Spleen (tissue), 11 donors: Measurements from ENCODE around the gene APH1A. TPM values are rescaled to one million over a fixed set of nuclear protein-coding genes. Genes with fewer than 3 reads are reported as not detected.
"Not testable (repeated sequence)": the region's sequence is repeated elsewhere in the genome, so short reads cannot be mapped to it uniquely, and the experiment has no call there.

Experiments used
- DNase-seq: peaks from one replicate; pipeline ENCODE4 v3.0.0-alpha.2; 2020
- H3K27ac ChIP-seq, 8 donors: fragments of 200-600 bp; sonication (generic) in 7 of 8; 1 replicate in 4 of 8; 2 replicates in 4 of 8; pipeline versions ENCODE4 v1.5.0 to v1.8.0; 2016 to 2021; ENCODE audit warnings: inconsistent platforms in 4 of 8, mild to moderate bottlenecking in 4 of 8, moderate library complexity in 1 of 8
- H3K27me3 ChIP-seq, 7 donors: fragments of 200-600 bp; sonication (generic) in 6 of 7; replicated peaks in 1 of 7; 1 replicate in 4 of 7; 2 replicates in 3 of 7; pipeline versions ENCODE4 v1.5.0 to v1.8.0; 2016 to 2021; ENCODE audit warnings: inconsistent platforms in 3 of 7, mild to moderate bottlenecking in 1 of 7
- H3K36me3 ChIP-seq, 6 donors: fragments of 200-600 bp; sonication (generic) in 5 of 6; 1 replicate in 4 of 6; 2 replicates in 2 of 6; pipeline versions ENCODE4 v1.5.0 to v1.8.0; 2016 to 2021; ENCODE audit warnings: inconsistent platforms in 2 of 6
- H3K4me1 ChIP-seq, 6 donors: fragments of 200-600 bp; sonication (generic) in 5 of 6; 1 replicate in 3 of 6; 2 replicates in 3 of 6; pipeline versions ENCODE4 v1.5.0 to v1.8.0; 2016 to 2021; ENCODE audit warnings: inconsistent platforms in 3 of 6
- H3K4me3 ChIP-seq, 8 donors: fragments of 200-600 bp; sonication (generic) in 7 of 8; 1 replicate in 4 of 8; 2 replicates in 4 of 8; pipeline versions ENCODE4 v1.5.0 to v1.8.0; 2016 to 2021; ENCODE audit warnings: inconsistent platforms in 4 of 8, mild to moderate bottlenecking in 4 of 8, moderate library complexity in 2 of 8
- H3K9me3 ChIP-seq, 8 donors: fragments of 200-600 bp; sonication (generic) in 7 of 8; 1 replicate in 4 of 8; 2 replicates in 4 of 8; pipeline versions ENCODE4 v1.5.0 to v1.8.0; 2016 to 2021; ENCODE audit warnings: inconsistent platforms in 4 of 8
- POLR2A ChIP-seq, 3 donors: fragments of 450-650 bp; IDR thresholded peaks; one replicate each; pipeline ENCODE4 v1.5.1; 2017; ENCODE audit warnings: antibody characterized with exemption in 3 of 3, mild to moderate bottlenecking in 1 of 3
- POLR2AphosphoS5 ChIP-seq, 3 donors: sonication (generic); formaldehyde crosslinking; IDR thresholded peaks; one replicate each; pipeline ENCODE4 v1.5.1; 2017; ENCODE audit warnings: antibody characterized with exemption in 3 of 3
- WGBS, 5 donors: extraction: QIAGEN DNeasy Blood & Tissue Kit in 3 of 5; methylation state at CpG; one replicate each; pipeline versions ENCODE4 v1.1.5 to v1.1.7; 2013 to 2018; 5-methylcytosine and 5-hydroxymethylcytosine counted together
- intact Hi-C: fragments of 100-400 bp; cut with DNase I; formaldehyde crosslinking; loops from one replicate; pipeline ENCODE4 v1.15.0; 2023; ENCODE audit warnings: low total_unique reads
- polyA plus RNA-seq, 3 donors: library from polyadenylated mRNA; stranded (reverse); fragments of 200-250 nt; gene quantifications; one replicate each; pipeline ENCODE4 v1.2.1, GENCODE V29; 2013
- small RNA-seq, 4 donors: library from RNA; depleted of rRNA; stranded (forward); fragments of <200 nt; gene quantifications; one replicate each; pipeline ENCODE3, GENCODE V24; 2016
- total RNA-seq, 7 donors: library from RNA; depleted of rRNA in 3 of 7; stranded (reverse); fragments of >200 nt in 3 of 7; fragmentation: NEBNext Ultra II Directional in 4 of 7; extraction: Animal tissue kit (Norgen Biotek cat#: 25700) in 4 of 7; gene quantifications; one replicate each; pipeline versions ENCODE4 v1.1.0 to v1.2.1, GENCODE V29; 2016 to 2021
- TF ChIP-seq, protein P1 (sequence below), 11 experiments: fragments of 200-600 bp in 7 of 11; fragments of 450-650 bp in 4 of 11; sonication (generic) in 4 of 11; IDR thresholded peaks in 8 of 11; conservative IDR thresholded peaks in 3 of 11; 1 replicate in 7 of 11; 2 replicates in 4 of 11; pipeline versions ENCODE4 v1.4.0 to v1.8.0; 2016 to 2021; ENCODE audit warnings: antibody characterized with exemption in 11 of 11, inconsistent platforms in 4 of 11, mild to moderate bottlenecking in 1 of 11
- donor health status: healthy with polysubstance abuse.
- donor health status: DM: no; HTN: no; CAD: no; lungs with moderate emphysema.
- donor health status: DM: no; HTN: no; CAD: no.
- donor health status: Bipolar disorder and iron deficiency.
- donor health status: healthy.
- donor health status: DM: no; HTN: no; CAD: no.
- donor health status: DM: yes; HTN: yes; CAD: no.

The APH1A gene
- total and polyA plus RNA-seq, 10 donors, result 72.0 to 186 (median 134) TPM

DNA sequence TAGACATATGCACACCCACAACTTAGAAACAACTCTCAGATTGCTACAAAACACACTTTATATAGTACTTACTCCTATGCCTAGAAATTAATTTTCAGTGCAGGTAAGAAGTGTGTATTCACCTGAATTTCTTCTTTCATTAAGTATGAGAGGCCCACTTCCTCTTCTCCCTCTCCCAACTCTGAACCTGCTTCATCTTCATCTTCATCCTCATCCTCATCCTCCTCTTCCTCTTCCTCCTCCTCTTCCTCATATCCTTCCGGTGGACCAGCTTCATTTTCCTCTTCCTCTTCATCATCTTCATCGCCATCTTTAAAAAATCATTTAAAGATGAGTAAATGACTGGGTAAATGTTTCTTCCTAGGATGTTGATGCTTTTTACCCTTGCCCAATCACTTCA lies 42.3 kb downstream of the APH1A start:
- Histone ChIP-seq H3K4me1 (peaks cover 0 to 25% (median 3%) of the 10 kb centered on the region in 6 donors), H3K27ac (peak overlapping the region in 1 of 8 donors; percentile 41), H3K9me3 (no peaks in the 10 kb centered on the region), H3K36me3 (peaks cover 0 to 100% (median 75%) of the 10 kb centered on the region in 6 donors), H3K27me3 (no peaks in the 10 kb centered on the region), H3K4me3 (no peak overlapping the region)
- 75 to 93% (median 83%) methylated on average over 2 of the region's 2 CpGs for WGBS, 5 donors
- DNase-seq, result no peak
- intact Hi-C loops, result no loop called here
- no peak for TF ChIP-seq POLR2A (IDR thresholded peaks at IDR 0.05)
- no peak for TF ChIP-seq POLR2AphosphoS5 (IDR thresholded peaks at IDR 0.05)
- TF ChIP-seq, protein P1, sequence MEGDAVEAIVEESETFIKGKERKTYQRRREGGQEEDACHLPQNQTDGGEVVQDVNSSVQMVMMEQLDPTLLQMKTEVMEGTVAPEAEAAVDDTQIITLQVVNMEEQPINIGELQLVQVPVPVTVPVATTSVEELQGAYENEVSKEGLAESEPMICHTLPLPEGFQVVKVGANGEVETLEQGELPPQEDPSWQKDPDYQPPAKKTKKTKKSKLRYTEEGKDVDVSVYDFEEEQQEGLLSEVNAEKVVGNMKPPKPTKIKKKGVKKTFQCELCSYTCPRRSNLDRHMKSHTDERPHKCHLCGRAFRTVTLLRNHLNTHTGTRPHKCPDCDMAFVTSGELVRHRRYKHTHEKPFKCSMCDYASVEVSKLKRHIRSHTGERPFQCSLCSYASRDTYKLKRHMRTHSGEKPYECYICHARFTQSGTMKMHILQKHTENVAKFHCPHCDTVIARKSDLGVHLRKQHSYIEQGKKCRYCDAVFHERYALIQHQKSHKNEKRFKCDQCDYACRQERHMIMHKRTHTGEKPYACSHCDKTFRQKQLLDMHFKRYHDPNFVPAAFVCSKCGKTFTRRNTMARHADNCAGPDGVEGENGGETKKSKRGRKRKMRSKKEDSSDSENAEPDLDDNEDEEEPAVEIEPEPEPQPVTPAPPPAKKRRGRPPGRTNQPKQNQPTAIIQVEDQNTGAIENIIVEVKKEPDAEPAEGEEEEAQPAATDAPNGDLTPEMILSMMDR (IDR thresholded peaks at IDR 0.05 in 8 of 11, conservative IDR thresholded peaks at IDR 0.05 in 3 of 11), result no peak

DNA sequence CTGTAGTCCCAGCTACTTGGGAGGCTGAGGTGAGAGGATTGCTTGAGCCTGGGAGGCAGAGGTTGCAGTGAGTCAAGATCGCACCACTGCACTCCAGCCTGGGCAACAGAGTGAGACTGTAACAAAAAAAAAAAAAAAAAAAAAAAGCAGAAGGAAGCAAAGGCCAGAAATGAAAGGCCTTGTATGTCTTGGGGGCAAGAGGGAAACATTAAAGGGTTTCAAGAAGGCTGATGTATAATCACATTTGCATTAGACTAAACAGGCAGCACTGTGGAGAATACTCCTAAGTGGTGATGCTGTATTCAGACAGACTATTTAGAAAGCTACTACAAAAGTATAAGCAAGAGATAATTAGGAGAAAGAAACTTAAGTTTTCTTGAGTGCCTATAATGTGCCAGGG lies 43.3 kb downstream of the APH1A start:
- peaks cover 0 to 98% (median 73%) of the 10 kb centered on the region in 6 donors for H3K36me3 ChIP-seq
- no peak overlapping the region for H3K4me3 ChIP-seq
- no peak for DNase-seq
- 48 to 91% (median 67%) methylated on average over 1 of the region's 1 CpG for WGBS, 5 donors
- TF ChIP-seq POLR2AphosphoS5 (IDR thresholded peaks at IDR 0.05) (no peak), POLR2A (IDR thresholded peaks at IDR 0.05) (no peak)
- H3K27ac ChIP-seq, result peak overlapping the region in 1 of 8 donors; percentile 41
- no peaks in the 10 kb centered on the region for H3K27me3 ChIP-seq
- peaks cover 0 to 25% (median 3%) of the 10 kb centered on the region in 6 donors for H3K4me1 ChIP-seq
- H3K9me3 ChIP-seq, result no peaks in the 10 kb centered on the region
- intact Hi-C loops, result no loop called here

DNA sequence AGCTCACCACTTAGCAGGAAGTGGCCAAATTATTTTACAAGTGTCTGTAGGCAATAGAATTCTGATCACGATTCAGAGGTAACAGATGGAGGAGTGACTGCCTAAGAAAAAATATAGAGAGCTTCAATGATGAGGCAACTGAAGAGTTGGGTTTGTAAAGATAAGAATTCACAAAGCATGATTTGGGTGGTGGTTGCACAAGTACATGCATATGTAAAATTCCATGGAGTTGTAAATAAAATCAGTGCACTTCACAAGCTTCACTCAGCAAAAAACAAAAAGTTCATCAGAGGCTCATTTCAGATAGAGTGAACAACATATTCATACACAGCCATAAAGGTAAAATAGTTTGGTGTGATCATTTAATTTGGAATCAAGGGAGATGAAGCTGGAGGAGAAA lies 43.8 kb downstream of the APH1A start:
- no peak overlapping the region for H3K27ac ChIP-seq
- TF ChIP-seq POLR2A (IDR thresholded peaks at IDR 0.05) (no peak), POLR2AphosphoS5 (IDR thresholded peaks at IDR 0.05) (no peak)
- TF ChIP-seq, protein P1 (IDR thresholded peaks at IDR 0.05 in 8 of 11, conservative IDR thresholded peaks at IDR 0.05 in 3 of 11), result no peak
- no peaks in the 10 kb centered on the region for H3K9me3 ChIP-seq
- H3K4me1 ChIP-seq, result peaks cover 0 to 25% (median 3%) of the 10 kb centered on the region in 6 donors
- intact Hi-C loops, result no loop called here
- H3K4me3 ChIP-seq, result no peak overlapping the region
- DNase-seq, result no peak
- H3K27me3 ChIP-seq, result no peaks in the 10 kb centered on the region
- H3K36me3 ChIP-seq, result peaks cover 0 to 97% (median 72%) of the 10 kb centered on the region in 6 donors
- 68 to 91% (median 82%) methylated on average over 1 of the region's 1 CpG for WGBS, 5 donors

DNA sequence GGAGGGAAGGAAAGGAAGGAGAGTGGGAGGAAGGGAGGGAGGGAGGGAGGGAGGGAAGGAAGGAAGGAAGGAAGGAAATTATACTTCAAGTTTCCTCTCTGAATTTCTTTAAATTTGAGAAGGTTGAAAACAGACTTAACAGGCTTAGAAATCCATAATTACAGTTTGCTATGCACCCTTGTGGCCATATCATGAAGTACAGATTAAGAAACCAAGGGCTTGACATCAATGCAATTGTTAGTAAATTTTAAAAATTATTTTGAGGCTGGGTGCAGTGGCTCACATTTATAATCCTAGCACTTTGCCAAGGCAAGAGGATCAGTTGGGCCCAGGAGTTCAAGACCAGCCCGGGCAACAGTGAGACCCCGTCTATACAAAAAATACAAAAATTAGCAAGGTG lies 47.3 kb downstream of the APH1A start:
- 92 to 97% (median 96%) methylated on average over 2 of the region's 2 CpGs for WGBS, 5 donors
- intact Hi-C loops, result no loop called here
- H3K9me3 ChIP-seq, result no peaks in the 10 kb centered on the region
- no peak for DNase-seq
- no peak for TF ChIP-seq POLR2AphosphoS5 (IDR thresholded peaks at IDR 0.05)
- TF ChIP-seq, protein P1 (IDR thresholded peaks at IDR 0.05 in 8 of 11, conservative IDR thresholded peaks at IDR 0.05 in 3 of 11), result peak in 6 of 11 experiments; percentile 15 to 56 (median 36)
- H3K4me3 ChIP-seq, result no peak overlapping the region
- H3K36me3 ChIP-seq, result peaks cover 0 to 72% (median 50%) of the 10 kb centered on the region in 6 donors
- no peaks in the 10 kb centered on the region for H3K27me3 ChIP-seq
- H3K4me1 ChIP-seq, result peaks cover 0 to 24% (median 3%) of the 10 kb centered on the region in 6 donors
- no peak overlapping the region for H3K27ac ChIP-seq

DNA sequence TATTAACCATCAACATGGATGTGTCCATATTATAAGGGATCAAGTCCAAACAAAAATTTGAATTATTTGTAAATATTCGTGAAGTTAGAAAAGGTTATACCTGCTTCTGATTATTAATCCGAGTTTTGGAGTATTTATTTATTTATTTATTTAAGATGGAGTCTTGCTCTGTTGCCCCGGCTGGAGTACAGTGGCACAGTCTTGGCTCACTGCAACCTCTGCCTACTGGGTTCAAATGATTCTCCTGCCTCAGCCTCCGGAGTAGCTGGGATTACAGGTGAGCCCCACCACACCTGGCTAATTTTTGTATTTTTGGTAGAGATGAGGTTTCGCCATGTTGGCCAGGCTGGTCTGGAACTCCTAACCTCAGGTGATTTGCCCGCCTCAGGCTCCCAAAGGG lies 53.0 kb downstream of the APH1A start:
- H3K27me3 ChIP-seq, intact Hi-C loops, DNase-seq, H3K4me3 ChIP-seq, H3K27ac ChIP-seq, H3K9me3 ChIP-seq: not testable (repeated sequence)
- peaks cover 3 to 15% (median 11%) of the 10 kb centered on the region in 6 donors for H3K4me1 ChIP-seq
- H3K36me3 ChIP-seq, result peaks cover 0 to 19% (median 10%) of the 10 kb centered on the region in 6 donors
- WGBS, 5 donors, result 94 to 97% (median 96%) methylated on average over 6 of the region's 6 CpGs

Small RNAs within 50 kb of the gene (small RNA-seq; reads per million reads assigned to genes)
- 0.07 to 0.27 (median 0.12) reads per million in 4 donors for gene RNU2-17P

Other genes starting within 250 kb of the APH1A start
- gene VPS45, start 201.2 kb downstream of the APH1A start, total RNA-seq, result 10 to 100 TPM; 35.8 to 62.8 (median 47.4) TPM
- 10 to 100 TPM; 16.2 to 22.7 (median 21.6) TPM for gene VPS45, start 201.2 kb downstream of the APH1A start, polyA plus RNA-seq
- 100 to 1,000 TPM in 5 of 7 donors, 10 to 100 TPM in 2; 95.9 to 147 (median 121) TPM for gene PLEKHO1, start 119.1 kb downstream of the APH1A start, total RNA-seq
- gene PLEKHO1, start 119.1 kb downstream of the APH1A start, polyA plus RNA-seq, result 100 to 1,000 TPM; 154 to 228 (median 166) TPM
- 10 to 100 TPM; 29.8 to 44.0 (median 35.2) TPM for gene ANP32E, start 32.9 kb downstream of the APH1A start, total RNA-seq
- 10 to 100 TPM; 24.6 to 35.6 (median 31.7) TPM for gene ANP32E, start 32.9 kb downstream of the APH1A start, polyA plus RNA-seq
- not detected for gene CA14, start 11.2 kb downstream of the APH1A start, total RNA-seq
- not detected for gene CA14, start 11.2 kb downstream of the APH1A start, polyA plus RNA-seq
- gene C1orf54, start 3.8 kb upstream of the APH1A start, total RNA-seq, result 10 to 100 TPM; 15.1 to 42.8 (median 28.7) TPM
- gene C1orf54, start 3.8 kb upstream of the APH1A start, polyA plus RNA-seq, result 10 to 100 TPM; 23.4 to 46.7 (median 37.4) TPM
- gene CIART, start 13.5 kb upstream of the APH1A start, total RNA-seq, result 1 to 10 TPM in 5 of 7 donors, under 1 TPM in 1, not detected in 1; 0.97 to 3.9 (median 2.9) TPM
- gene CIART, start 13.5 kb upstream of the APH1A start, polyA plus RNA-seq, result 1 to 10 TPM in 2 of 3 donors, under 1 TPM in 1; 0.83 to 1.5 (median 1.3) TPM
- 10 to 100 TPM; 39.3 to 49.4 (median 43.7) TPM for gene MRPS21, start 24.8 kb upstream of the APH1A start, total RNA-seq
- 100 to 1,000 TPM in 2 of 3 donors, 10 to 100 TPM in 1; 88.9 to 116 (median 112) TPM for gene MRPS21, start 24.8 kb upstream of the APH1A start, polyA plus RNA-seq
- 100 to 1,000 TPM in 2 of 7 donors, 10 to 100 TPM in 5; 60.9 to 107 (median 78.2) TPM for gene PRPF3, start 52.5 kb upstream of the APH1A start, total RNA-seq
- gene PRPF3, start 52.5 kb upstream of the APH1A start, polyA plus RNA-seq, result 10 to 100 TPM; 28.8 to 67.3 (median 54.1) TPM
- gene RPRD2, start 95.1 kb upstream of the APH1A start, total RNA-seq, result 10 to 100 TPM; 23.8 to 42.4 (median 32.8) TPM
- 1 to 10 TPM; 3.8 to 7.4 (median 4.3) TPM for gene RPRD2, start 95.1 kb upstream of the APH1A start, polyA plus RNA-seq
- 10 to 100 TPM; 14.6 to 30.4 (median 23.5) TPM for gene TARS2, start 218.4 kb upstream of the APH1A start, total RNA-seq
- gene TARS2, start 218.4 kb upstream of the APH1A start, polyA plus RNA-seq, result 10 to 100 TPM; 18.7 to 19.4 (median 18.9) TPM
- 10 to 100 TPM in 5 of 7 donors, 1 to 10 TPM in 2; 6.6 to 16.5 (median 13.6) TPM for gene ECM1, start 239.1 kb upstream of the APH1A start, total RNA-seq
- gene ECM1, start 239.1 kb upstream of the APH1A start, polyA plus RNA-seq, result 1 to 10 TPM; 2.7 to 6.8 (median 6.4) TPM
- 1 to 10 TPM in 1 of 7 donors, under 1 TPM in 1, not detected in 5; 0.97 to 1.9 TPM for gene FALEC, start 246.7 kb upstream of the APH1A start, total RNA-seq
- gene FALEC, start 246.7 kb upstream of the APH1A start, polyA plus RNA-seq, result under 1 TPM in 2 of 3 donors, not detected in 1; 0.20 to 0.29 TPM